ENCODE measurements around the gene OAS1.

Gene OAS1

GRCh38 chr12:112938751-112939150 is 32.0 kb downstream of the OAS1 start:
- Histone ChIP-seq H3K9me3 (ENCODE audit: low read length) (no peaks in the 10 kb centered on the region), H3K36me3 (ENCODE audit: insufficient read depth, low read length) (no peaks in the 10 kb centered on the region), H3K27ac (ENCODE audit: low read depth, low read length) (peak overlapping the region; percentile 39), H3K9ac (ENCODE audit: low read length) (peak overlapping the region; percentile 56), H3K4me3 (ENCODE audit: low read depth in 1 of 2, low read length in 2 of 2) (peak overlapping the region; percentile 38 to 73), H3K27me3 (ENCODE audit: control insufficient read depth in 1 of 2, insufficient read depth in 2 of 2, low read length in 2 of 2) (no peaks in the 10 kb centered on the region), H3K4me1 (ENCODE audit: insufficient read depth, low read length) (peaks cover 16% of the 10 kb centered on the region)

GRCh38 chr12:112939761-112940381 is 33.1 kb downstream of the OAS1 start:
- no peak overlapping the region for H3K27ac ChIP-seq (ENCODE audit: low read depth, low read length)
- no peaks in the 10 kb centered on the region for H3K36me3 ChIP-seq (ENCODE audit: insufficient read depth, low read length)
- peaks cover 16% of the 10 kb centered on the region for H3K4me1 ChIP-seq (ENCODE audit: insufficient read depth, low read length)
- no peaks in the 10 kb centered on the region for H3K27me3 ChIP-seq (ENCODE audit: control insufficient read depth in 1 of 2, insufficient read depth in 2 of 2, low read length in 2 of 2)
- no peaks in the 10 kb centered on the region for H3K9me3 ChIP-seq (ENCODE audit: low read length)
- no peak overlapping the region for H3K4me3 ChIP-seq (ENCODE audit: low read depth in 1 of 2, low read length in 2 of 2)
- no peak overlapping the region for H3K9ac ChIP-seq (ENCODE audit: low read length)

- no peaks in the 10 kb centered on the region for H3K27me3 ChIP-seq (ENCODE audit: control insufficient read depth in 1 of 2, insufficient read depth in 2 of 2, low read length in 2 of 2)
- H3K9me3 ChIP-seq (ENCODE audit: low read length): no peaks in the 10 kb centered on the region
- no peak overlapping the region for H3K27ac ChIP-seq (ENCODE audit: low read depth, low read length)
- H3K36me3 ChIP-seq (ENCODE audit: insufficient read depth, low read length): no peaks in the 10 kb centered on the region
- H3K4me1 ChIP-seq (ENCODE audit: insufficient read depth, low read length): peaks cover 16% of the 10 kb centered on the region
- H3K4me3 ChIP-seq (ENCODE audit: low read depth in 1 of 2, low read length in 2 of 2): no peak overlapping the region
- H3K9ac ChIP-seq (ENCODE audit: low read length): no peak overlapping the region
Measured at GRCh38 chr12:112941528-112942335, 35.0 kb downstream of the OAS1 start.

- no peaks in the 10 kb centered on the region for H3K36me3 ChIP-seq (ENCODE audit: insufficient read depth, low read length)
- H3K4me1 ChIP-seq (ENCODE audit: insufficient read depth, low read length): peaks cover 16% of the 10 kb centered on the region
Measured at GRCh38 chr12:112942572-112942971, 35.8 kb downstream of the OAS1 start.

GRCh38 chr12:112944024-112944690 is 37.4 kb downstream of the OAS1 start:
- Histone ChIP-seq H3K4me3 (ENCODE audit: low read depth in 1 of 2, low read length in 2 of 2) (no peak overlapping the region), H3K9ac (ENCODE audit: low read length) (no peak overlapping the region), H3K36me3 (ENCODE audit: insufficient read depth, low read length) (no peaks in the 10 kb centered on the region), H3K9me3 (ENCODE audit: low read length) (no peaks in the 10 kb centered on the region), H3K27me3 (ENCODE audit: control insufficient read depth in 1 of 2, insufficient read depth in 2 of 2, low read length in 2 of 2) (no peaks in the 10 kb centered on the region), H3K4me1 (ENCODE audit: insufficient read depth, low read length) (peaks cover 10% of the 10 kb centered on the region), H3K27ac (ENCODE audit: low read depth, low read length) (no peak overlapping the region)

More at GRCh38 chr12:112942572-112942971, 35.8 kb downstream of the OAS1 start:
- Histone ChIP-seq H3K4me3 (ENCODE audit: low read depth in 1 of 2, low read length in 2 of 2) (no peak overlapping the region), H3K27me3 (ENCODE audit: control insufficient read depth in 1 of 2, insufficient read depth in 2 of 2, low read length in 2 of 2) (no peaks in the 10 kb centered on the region), H3K9ac (ENCODE audit: low read length) (no peak overlapping the region), H3K27ac (ENCODE audit: low read depth, low read length) (no peak overlapping the region), H3K9me3 (ENCODE audit: low read length) (no peaks in the 10 kb centered on the region)

- no peak overlapping the region for H3K9ac ChIP-seq (ENCODE audit: low read length)
- no peak overlapping the region for H3K4me3 ChIP-seq (ENCODE audit: low read depth in 1 of 2, low read length in 2 of 2)
- H3K36me3 ChIP-seq (ENCODE audit: insufficient read depth, low read length): no peaks in the 10 kb centered on the region
- H3K27me3 ChIP-seq (ENCODE audit: control insufficient read depth in 1 of 2, insufficient read depth in 2 of 2, low read length in 2 of 2): no peaks in the 10 kb centered on the region
- H3K9me3 ChIP-seq (ENCODE audit: low read length): no peaks in the 10 kb centered on the region
- H3K4me1 ChIP-seq (ENCODE audit: insufficient read depth, low read length): no peaks in the 10 kb centered on the region
- H3K27ac ChIP-seq (ENCODE audit: low read depth, low read length): no peak overlapping the region
Measured at GRCh38 chr12:112945515-112945914, 38.8 kb downstream of the OAS1 start.

- Histone ChIP-seq H3K4me1 (ENCODE audit: insufficient read depth, low read length) (no peaks in the 10 kb centered on the region), H3K36me3 (ENCODE audit: insufficient read depth, low read length) (no peaks in the 10 kb centered on the region)
Measured at GRCh38 chr12:112946236-112947000, 39.7 kb downstream of the OAS1 start.

GRCh38 chr12:112947314-112947713 is 40.6 kb downstream of the OAS1 start:
- Histone ChIP-seq H3K36me3 (ENCODE audit: insufficient read depth, low read length) (no peaks in the 10 kb centered on the region), H3K27ac (ENCODE audit: low read depth, low read length) (no peak overlapping the region)

More at GRCh38 chr12:112946236-112947000, 39.7 kb downstream of the OAS1 start:
- H3K27ac ChIP-seq (ENCODE audit: low read depth, low read length): no peak overlapping the region
- H3K27me3 ChIP-seq (ENCODE audit: control insufficient read depth in 1 of 2, insufficient read depth in 2 of 2, low read length in 2 of 2): no peaks in the 10 kb centered on the region
- no peaks in the 10 kb centered on the region for H3K9me3 ChIP-seq (ENCODE audit: low read length)
- no peak overlapping the region for H3K9ac ChIP-seq (ENCODE audit: low read length)
- H3K4me3 ChIP-seq (ENCODE audit: low read depth in 1 of 2, low read length in 2 of 2): no peak overlapping the region

GRCh38 chr12:112947761-112948160 is 41.0 kb downstream of the OAS1 start:
- Histone ChIP-seq H3K4me3 (ENCODE audit: low read depth in 1 of 2, low read length in 2 of 2) (no peak overlapping the region), H3K27ac (ENCODE audit: low read depth, low read length) (no peak overlapping the region), H3K27me3 (ENCODE audit: control insufficient read depth in 1 of 2, insufficient read depth in 2 of 2, low read length in 2 of 2) (no peaks in the 10 kb centered on the region), H3K4me1 (ENCODE audit: insufficient read depth, low read length) (no peaks in the 10 kb centered on the region), H3K9me3 (ENCODE audit: low read length) (no peaks in the 10 kb centered on the region), H3K9ac (ENCODE audit: low read length) (no peak overlapping the region), H3K36me3 (ENCODE audit: insufficient read depth, low read length) (no peaks in the 10 kb centered on the region)

More at GRCh38 chr12:112947314-112947713, 40.6 kb downstream of the OAS1 start:
- Histone ChIP-seq H3K9me3 (ENCODE audit: low read length) (no peaks in the 10 kb centered on the region), H3K27me3 (ENCODE audit: control insufficient read depth in 1 of 2, insufficient read depth in 2 of 2, low read length in 2 of 2) (no peaks in the 10 kb centered on the region), H3K4me3 (ENCODE audit: low read depth in 1 of 2, low read length in 2 of 2) (no peak overlapping the region), H3K4me1 (ENCODE audit: insufficient read depth, low read length) (no peaks in the 10 kb centered on the region), H3K9ac (ENCODE audit: low read length) (no peak overlapping the region)

- H3K4me3 ChIP-seq (ENCODE audit: low read depth in 1 of 2, low read length in 2 of 2): no peak overlapping the region
- no peaks in the 10 kb centered on the region for H3K36me3 ChIP-seq (ENCODE audit: insufficient read depth, low read length)
- no peak overlapping the region for H3K9ac ChIP-seq (ENCODE audit: low read length)
- H3K27me3 ChIP-seq (ENCODE audit: control insufficient read depth in 1 of 2, insufficient read depth in 2 of 2, low read length in 2 of 2): no peaks in the 10 kb centered on the region
- no peaks in the 10 kb centered on the region for H3K9me3 ChIP-seq (ENCODE audit: low read length)
- no peak overlapping the region for H3K27ac ChIP-seq (ENCODE audit: low read depth, low read length)
- H3K4me1 ChIP-seq (ENCODE audit: insufficient read depth, low read length): no peaks in the 10 kb centered on the region
Measured at GRCh38 chr12:112948806-112949205, 42.0 kb downstream of the OAS1 start.

GRCh38 chr12:112950701-112951100 is 43.9 kb downstream of the OAS1 start:
- Histone ChIP-seq H3K27ac (ENCODE audit: low read depth, low read length) (no peak overlapping the region), H3K4me1 (ENCODE audit: insufficient read depth, low read length) (no peaks in the 10 kb centered on the region), H3K9me3 (ENCODE audit: low read length) (no peaks in the 10 kb centered on the region), H3K27me3 (ENCODE audit: control insufficient read depth in 1 of 2, insufficient read depth in 2 of 2, low read length in 2 of 2) (no peaks in the 10 kb centered on the region), H3K9ac (ENCODE audit: low read length) (no peak overlapping the region), H3K36me3 (ENCODE audit: insufficient read depth, low read length) (no peaks in the 10 kb centered on the region), H3K4me3 (ENCODE audit: low read depth in 1 of 2, low read length in 2 of 2) (no peak overlapping the region)

All from muscle layer of colon (tissue), 2 donors.